WI38 (cell line): ENCODE data around the gene LDB1.

ENCODE experiments used
- H3K4me3 ChIP-seq: 2 replicates; pipeline ENCODE4 v1.5.1; 2011; ENCODE audit warnings: low read depth, mild to moderate bottlenecking, control low read depth, low read length
- CTCF ChIP-seq: IDR thresholded peaks from 2 replicates; pipeline ENCODE4 v1.5.1; 2012; ENCODE audit warnings: low read depth, mild to moderate bottlenecking, control low read depth, low read length

The LDB1 gene

GRCh38 chr10:102153093-102153620, 33.0 kb upstream of the LDB1 start:
- H3K4me3 ChIP-seq: peak overlapping the region; percentile 99
- TF ChIP-seq CTCF: no peak

DNA sequence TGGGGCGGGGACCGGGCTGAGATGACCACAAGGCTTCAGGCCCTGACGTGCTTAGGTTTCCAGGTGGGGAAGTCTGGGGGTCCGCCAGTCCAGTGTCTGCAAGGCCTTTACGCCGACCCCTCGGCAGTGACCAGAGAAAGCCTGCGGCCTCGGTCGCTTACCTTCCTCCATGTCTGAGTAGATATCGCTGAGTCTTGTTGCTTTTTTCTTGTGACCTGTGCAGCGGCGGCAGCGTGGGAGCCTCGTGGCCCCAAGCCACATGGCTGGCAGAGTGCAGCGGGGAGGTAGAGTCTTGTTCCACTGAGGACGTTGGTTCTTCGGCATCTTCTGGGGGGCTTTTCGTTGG, 32.4 kb upstream of the LDB1 start:
- H3K4me3 ChIP-seq: peak overlapping the region; percentile 99
- TF ChIP-seq CTCF: no peak

DNA sequence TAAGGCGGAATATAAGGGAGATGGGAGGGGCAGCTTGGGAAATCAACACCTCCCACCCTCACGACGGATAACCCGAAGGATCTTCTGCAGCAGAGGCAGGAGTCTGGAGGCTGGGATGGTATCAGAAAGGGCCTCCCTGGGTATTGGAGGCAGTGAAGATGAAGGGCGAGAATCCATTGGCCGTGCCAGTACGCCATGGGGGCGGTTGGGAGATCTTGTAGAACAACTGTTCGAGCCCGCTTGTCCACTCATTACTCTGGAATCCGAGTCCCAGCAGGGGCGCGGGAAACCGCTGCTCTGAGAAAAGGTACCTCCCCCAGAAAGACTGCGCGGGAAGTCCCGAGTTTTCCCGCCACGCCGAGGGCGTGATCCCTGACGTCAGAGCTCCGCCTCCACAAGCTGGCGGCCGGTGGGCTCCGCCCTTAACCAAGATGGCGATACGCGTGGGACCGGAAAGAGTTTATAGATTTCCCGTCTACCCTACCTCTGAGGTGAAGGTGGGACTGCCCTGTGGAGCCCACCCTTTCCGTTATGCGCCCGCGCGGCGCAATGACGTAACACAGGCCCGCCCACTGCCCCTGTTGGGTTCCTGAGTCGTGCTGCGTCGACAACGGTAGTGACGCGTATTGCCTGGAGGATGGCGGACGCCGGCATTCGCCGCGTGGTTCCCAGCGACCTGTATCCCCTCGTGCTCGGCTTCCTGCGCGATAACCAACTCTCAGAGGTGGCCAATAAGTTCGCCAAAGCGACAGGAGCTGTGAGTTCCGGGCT, 31.8 kb upstream of the LDB1 start, which contains the start of gene NOLC1:
NOLC1 (plus strand) TSS at position 616 of the 771 bp plus-strand sequence; CDS start at position 638, 22 bp downstream.
- TF ChIP-seq CTCF: no peak
- H3K4me3 ChIP-seq: peak within 1 kb of the TSS; percentile 99

- no peak for TF ChIP-seq CTCF
- peak overlapping the region; percentile 99 for H3K4me3 ChIP-seq
These were observed 31.0 kb upstream of the LDB1 start for GRCh38 chr10:102150970-102151773.

DNA sequence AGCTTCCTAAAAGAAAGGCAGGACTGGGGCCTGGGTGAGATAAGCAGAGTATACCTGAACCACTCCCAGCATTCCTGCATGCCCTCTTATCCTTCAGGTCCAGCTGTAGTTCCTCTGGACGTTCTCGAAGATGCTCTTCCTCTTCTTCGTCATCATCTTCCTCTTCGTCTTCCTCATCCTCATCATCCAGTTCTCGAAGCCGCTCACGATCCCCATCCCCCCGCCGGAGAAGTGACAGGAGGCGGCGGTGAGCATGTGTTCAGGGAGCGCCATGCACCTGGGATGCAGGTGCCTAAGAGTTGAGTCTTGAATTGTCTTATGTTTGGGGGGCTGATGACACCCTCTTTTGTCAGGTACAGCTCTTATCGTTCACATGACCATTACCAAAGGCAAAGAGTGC, 28.1 kb upstream of the LDB1 start:
- TF ChIP-seq CTCF: no peak
- no peak overlapping the region for H3K4me3 ChIP-seq

DNA sequence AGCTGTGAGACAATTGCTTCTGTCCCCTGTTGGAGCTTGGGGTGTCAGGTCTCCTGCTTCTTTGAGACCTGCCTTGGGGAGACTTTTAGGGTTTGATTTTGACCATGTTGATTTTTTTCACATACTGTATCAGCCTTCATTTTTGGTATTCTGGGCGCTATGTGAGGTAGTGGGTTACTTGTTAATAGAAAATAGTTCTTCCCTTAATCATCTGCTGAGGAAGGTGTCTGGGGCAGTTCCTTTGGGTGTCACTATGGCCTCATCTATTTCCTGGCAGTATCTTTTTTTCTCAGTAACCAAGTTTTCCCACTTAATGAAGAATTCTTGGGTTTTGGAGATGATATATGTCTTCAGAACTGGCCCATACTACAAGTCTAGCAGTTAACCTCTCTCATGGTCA, 27.4 kb upstream of the LDB1 start:
- TF ChIP-seq CTCF: no peak
- H3K4me3 ChIP-seq: no peak overlapping the region

- TF ChIP-seq CTCF: no peak
These were observed 26.8 kb upstream of the LDB1 start for GRCh38 chr10:102146971-102147428.

More at GRCh38 chr10:102146971-102147428, 26.8 kb upstream of the LDB1 start:
- H3K4me3 ChIP-seq: no peak overlapping the region
